Middle frontal gyrus (tissue), 1 donor: ENCODE measurements around the gene GCM1.

Experiments used
- DNase-seq: peaks from one replicate; pipeline ENCODE4 v3.0.0-alpha.2; 2015; ENCODE audit warnings: low spot score; ENCODE audit errors: extremely low spot score

The GCM1 gene

GRCh38 chr6:53152576-53152975 is 3.9 kb upstream of the GCM1 start:
- no peak for DNase-seq

GRCh38 chr6:53151676-53152075 is 3.0 kb upstream of the GCM1 start:
- DNase-seq: no peak

GRCh38 chr6:53144802-53145201 is 3.8 kb downstream of the GCM1 start:
- DNase-seq: no peak

GRCh38 chr6:53143710-53144109 is 4.9 kb downstream of the GCM1 start:
- DNase-seq: no peak

GRCh38 chr6:53142810-53143209 is 5.8 kb downstream of the GCM1 start:
- no peak for DNase-seq

GRCh38 chr6:53139841-53140413 is 8.7 kb downstream of the GCM1 start:
- no peak for DNase-seq

- DNase-seq: no peak
Measured at GRCh38 chr6:53136000-53136609, 12.5 kb downstream of the GCM1 start.

- DNase-seq: no peak
Measured at GRCh38 chr6:53134601-53135235, 13.9 kb downstream of the GCM1 start.

GRCh38 chr6:53133961-53134360 is 14.7 kb downstream of the GCM1 start:
- DNase-seq: no peak

GRCh38 chr6:53130569-53131290 is 17.9 kb downstream of the GCM1 start:
- DNase-seq: no peak

- DNase-seq: no peak
Measured at GRCh38 chr6:53128842-53129241, 19.8 kb downstream of the GCM1 start.

- DNase-seq: no peak
Measured at GRCh38 chr6:53125276-53125675, 23.4 kb downstream of the GCM1 start.

- no peak for DNase-seq
Measured at GRCh38 chr6:53124131-53124800, 24.4 kb downstream of the GCM1 start.

- DNase-seq: no peak
Measured at GRCh38 chr6:53119772-53120409, 28.8 kb downstream of the GCM1 start.

GRCh38 chr6:53119349-53119748 is 29.3 kb downstream of the GCM1 start:
- no peak for DNase-seq

GRCh38 chr6:53115741-53116140 is 32.9 kb downstream of the GCM1 start:
- DNase-seq: no peak

- no peak for DNase-seq
Measured at GRCh38 chr6:53115113-53115512, 33.5 kb downstream of the GCM1 start.

GRCh38 chr6:53113742-53114141 is 34.9 kb downstream of the GCM1 start:
- DNase-seq: no peak

- no peak for DNase-seq
Measured at GRCh38 chr6:53112871-53113270, 35.8 kb downstream of the GCM1 start.

- no peak for DNase-seq
Measured at GRCh38 chr6:53112404-53112803, 36.2 kb downstream of the GCM1 start.

GRCh38 chr6:53111865-53112264 is 36.8 kb downstream of the GCM1 start:
- no peak for DNase-seq
